T1000 (cell line): ENCODE data around the gene LHX6.

Experiments
- DNase-seq: peaks from one replicate; lab custom pipeline; 2025; ENCODE audit warnings: mixed read lengths; lab: John Stamatoyannopoulos, UW

LHX6 gene

DNA sequence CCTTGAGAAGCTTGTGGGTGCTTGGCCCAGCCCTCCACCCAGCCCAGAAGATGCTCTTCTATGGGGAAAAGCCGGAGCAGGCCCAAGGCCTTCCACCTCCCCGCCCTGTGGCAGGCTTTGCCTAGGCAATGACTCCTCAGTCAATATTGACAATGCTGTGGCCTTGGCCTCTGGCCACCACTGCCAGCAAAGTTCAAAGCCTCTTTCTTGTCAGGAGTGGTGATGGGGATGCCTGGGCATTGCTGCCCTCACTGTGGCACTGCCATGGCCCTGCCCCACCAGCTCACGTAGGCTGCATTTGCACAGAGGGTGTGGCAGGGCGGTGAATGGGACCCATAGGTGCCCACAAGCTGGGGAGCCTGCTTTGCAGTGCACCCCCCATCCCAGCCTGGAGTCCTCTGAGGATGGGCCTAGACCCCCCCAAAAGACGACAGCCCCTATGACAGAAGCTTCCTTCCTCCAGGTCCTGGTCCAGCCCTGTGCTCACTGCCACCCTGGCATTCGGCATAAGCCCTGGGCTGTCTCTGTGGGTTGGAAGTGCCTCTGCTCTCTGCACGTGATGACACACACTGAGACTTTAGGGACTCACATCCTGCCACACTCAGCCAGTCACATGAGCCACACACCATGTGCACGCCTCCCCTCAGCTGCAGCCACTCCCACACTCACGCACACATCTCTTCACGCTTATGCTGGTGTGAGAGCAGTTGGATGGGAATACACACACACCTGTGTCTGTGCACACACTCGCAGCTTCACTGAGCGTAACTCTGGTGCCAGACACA, 38.0 kb downstream of the LHX6 start:
- no peak for DNase-seq

DNA sequence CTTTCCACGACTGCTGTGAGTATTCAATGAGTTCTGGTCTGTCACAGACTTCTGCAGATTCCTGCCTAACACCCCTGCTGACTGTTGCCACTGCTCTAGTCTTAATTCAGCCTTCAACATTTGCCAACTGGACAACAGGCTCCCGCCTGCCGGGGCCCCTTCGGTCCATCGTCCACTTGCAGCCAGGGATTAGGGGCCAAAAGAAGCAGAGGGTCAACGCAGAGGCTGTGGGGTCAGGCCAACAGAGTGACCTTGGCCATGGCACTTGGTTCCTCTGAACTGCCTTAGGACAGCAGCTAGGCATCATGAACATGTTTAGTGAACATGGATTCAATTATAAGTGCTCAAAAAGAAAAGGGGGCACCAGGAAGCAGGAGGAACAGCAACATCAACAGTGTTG, 40.4 kb downstream of the LHX6 start:
- no peak for DNase-seq

DNA sequence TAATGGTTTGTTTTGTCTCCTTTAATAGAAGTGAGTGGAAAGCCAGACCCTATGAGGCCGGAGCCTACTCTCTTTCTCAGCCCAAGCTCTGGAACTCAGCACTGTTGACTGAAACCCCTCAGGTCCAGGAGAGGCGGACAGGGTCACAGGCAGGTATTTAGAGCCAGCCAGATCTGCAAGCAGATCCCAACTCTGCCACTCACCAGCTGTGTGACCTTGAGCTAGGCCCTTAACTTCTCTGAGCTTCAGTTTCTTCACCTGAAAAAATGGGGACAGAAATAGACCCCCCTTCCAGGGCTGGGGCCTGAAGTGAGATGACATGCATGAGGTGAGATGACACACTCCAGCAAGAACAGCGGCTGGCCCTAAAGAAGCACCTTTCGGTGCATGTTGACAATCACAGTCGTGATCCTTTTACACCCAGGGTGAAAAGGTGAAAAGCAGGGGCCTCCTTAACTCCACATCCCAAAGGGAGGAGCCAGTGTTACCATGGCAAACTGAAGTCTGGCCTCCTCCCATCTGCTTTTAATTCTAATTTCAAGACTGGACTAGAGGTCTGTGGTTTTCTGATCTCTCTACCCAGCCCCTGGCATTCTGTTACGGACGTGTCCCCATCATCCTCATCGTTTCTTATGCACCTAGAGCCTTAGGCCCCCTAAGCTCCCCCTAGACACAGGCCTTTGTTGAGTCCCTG, 41.8 kb downstream of the LHX6 start:
- no peak for DNase-seq

DNA sequence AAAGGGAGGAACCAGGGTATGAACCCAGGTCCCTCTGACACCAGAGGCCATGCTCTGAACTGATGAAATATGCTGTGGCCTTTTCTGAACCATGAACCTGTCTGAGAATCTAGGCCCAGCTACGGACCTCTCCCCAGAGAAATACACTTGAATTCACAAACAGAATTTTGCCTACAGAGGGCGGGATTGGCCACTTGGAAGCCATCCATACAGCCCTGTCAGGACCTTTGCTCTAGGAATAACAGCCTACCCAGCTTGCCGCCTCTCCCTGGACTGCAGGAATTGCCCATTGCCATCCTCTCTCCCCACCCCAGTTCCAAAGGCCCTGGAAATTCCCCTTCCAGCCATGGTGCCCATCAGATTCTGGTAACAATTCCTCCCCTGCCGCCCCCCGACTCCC, 42.5 kb downstream of the LHX6 start:
- no peak for DNase-seq

DNA sequence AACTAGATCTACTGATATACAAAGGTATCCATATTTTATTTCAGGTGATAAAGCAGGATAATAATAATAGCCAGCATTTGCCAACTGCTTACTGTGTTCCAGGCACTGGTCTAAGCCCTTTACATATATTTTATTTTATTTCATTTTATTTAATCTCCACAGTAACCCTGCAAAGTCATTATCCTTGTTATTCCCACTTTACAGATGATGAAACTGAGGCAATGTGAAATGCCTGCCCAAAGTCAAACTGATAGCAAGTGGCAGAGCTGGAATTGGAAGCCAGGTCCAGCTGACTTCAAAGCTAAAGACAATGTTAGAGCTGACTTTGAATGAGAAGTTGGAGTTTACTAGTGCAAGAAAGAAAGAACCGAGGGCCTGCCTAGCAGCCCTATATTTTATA, 44.2 kb downstream of the LHX6 start:
- no peak for DNase-seq

DNA sequence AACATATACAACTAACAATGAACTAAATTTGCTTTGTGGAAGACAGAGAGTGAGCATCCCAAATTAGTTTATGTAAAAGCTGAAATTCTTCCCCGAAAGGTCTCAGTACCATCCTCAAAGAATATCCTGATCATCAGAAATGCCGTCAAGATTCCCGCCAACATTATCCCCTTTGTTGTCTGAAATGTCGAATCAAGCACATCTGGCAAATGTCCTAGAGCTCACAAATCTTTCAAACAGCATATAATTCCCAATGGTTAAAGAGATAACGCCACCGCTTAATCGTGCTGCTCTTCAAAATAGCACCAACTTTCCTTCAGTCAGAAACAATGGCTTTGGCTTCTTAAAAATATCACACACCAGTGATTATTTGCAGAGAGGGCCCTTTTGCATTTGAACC, 45.3 kb downstream of the LHX6 start:
- DNase-seq: no peak

DNA sequence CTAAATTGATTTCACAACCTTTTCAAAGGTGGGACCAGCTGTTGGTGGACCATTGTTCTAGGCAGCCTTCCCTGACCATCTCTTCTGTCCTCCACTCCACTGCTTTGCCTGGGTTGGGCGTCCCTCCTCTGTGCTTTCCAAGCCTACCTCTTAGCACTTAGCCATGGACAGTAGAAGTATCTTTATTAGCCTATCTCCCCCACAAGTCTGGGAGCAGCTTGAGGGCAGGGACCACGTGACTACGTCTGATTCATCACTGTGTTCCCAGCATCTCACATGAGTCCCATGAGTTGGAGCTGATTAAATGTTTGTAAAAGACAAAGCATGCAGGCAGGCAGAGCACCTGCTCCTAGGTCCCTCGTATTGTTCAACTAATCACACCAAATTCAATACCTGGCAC, 48.1 kb downstream of the LHX6 start:
- DNase-seq: peak; percentile 42

DNA sequence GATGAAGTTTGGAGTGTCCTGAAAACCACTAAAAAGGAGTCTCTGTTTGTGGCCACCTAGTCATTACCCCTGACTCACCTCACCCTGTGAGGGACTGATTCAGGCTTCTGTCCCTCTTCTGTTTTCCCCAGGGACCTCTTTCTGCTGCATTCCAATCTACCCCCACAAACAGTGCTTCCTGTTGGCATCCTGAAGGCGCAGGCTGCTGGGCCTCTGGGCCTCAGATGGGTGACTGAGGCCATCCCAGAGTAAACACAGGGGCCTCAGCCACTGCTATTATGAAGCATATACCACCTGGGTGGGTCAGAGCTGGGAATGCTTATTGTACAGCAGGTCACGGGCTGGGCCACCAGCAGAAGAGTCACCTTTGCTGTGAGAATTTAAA, 49.1 kb downstream of the LHX6 start:
- peak; percentile 29 for DNase-seq

DNA sequence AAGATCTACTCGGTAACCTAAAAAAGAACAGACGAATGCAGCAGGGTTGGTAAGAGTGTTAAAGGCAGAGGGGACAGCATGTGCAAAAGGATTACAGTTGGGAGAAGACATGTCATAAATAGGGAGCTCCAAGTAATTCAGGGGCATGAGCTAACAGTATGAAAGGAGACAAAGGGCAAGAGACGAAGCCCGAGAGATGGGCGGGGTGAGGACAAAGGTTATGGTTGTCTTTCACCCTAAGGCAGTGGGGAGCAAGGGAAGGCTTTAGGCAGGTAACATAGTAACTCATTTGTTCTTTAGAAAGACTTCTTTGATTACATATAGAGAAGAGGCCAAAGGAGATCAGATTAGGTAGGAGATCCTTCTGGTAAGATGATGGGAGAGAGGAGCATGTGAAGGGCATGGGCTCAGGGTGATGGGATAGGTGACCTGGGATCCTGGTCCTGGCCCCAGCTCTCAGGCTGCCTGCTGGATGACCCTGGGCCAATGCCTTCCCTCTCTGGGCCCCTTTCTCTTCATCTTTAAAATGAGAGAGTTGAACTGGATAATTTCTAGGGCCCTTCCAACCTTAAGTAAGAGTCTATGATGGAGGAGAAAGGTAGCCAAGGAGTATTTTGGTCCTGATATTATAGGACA, 49.6 kb downstream of the LHX6 start:
- no peak for DNase-seq

DNA sequence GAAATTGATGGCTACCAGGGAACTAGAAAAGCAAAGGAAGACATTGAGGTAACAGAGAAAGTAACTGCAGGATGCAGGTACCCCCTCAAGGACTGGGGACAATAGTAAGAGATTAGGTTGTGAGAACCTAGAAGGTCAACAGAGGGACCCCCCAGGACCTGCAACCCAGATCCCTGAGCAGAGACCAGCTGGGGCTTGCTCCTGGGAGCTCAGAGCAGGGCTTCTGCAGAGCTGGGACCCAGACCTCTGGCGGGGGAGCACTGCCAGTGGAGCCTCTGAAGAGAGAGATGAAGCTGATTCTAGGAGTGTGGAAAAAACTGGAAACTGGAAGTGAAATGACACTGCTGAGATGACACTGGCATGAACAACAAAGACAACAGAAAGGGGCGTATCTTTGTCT, 51.8 kb downstream of the LHX6 start:
- no peak for DNase-seq

DNA sequence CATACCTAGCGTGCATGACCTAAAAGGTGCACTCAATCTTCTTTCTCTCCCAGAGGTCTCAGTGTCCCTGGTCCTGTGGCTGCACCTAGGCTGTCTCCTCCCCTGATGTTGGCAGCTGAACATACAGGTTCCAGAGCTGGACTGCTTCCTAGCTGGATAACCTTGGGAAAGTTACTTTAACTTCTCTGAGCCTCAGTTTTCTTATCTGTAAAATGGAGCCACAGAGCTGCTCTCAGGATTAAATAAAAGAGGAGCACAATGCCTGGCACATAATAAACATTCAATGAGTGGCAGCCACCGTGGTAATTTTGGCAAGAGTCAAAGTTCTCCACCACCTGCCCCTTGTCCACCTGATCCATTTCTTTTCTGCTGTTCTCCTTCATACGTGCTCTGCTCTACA, 55.1 kb downstream of the LHX6 start:
- no peak for DNase-seq

DNA sequence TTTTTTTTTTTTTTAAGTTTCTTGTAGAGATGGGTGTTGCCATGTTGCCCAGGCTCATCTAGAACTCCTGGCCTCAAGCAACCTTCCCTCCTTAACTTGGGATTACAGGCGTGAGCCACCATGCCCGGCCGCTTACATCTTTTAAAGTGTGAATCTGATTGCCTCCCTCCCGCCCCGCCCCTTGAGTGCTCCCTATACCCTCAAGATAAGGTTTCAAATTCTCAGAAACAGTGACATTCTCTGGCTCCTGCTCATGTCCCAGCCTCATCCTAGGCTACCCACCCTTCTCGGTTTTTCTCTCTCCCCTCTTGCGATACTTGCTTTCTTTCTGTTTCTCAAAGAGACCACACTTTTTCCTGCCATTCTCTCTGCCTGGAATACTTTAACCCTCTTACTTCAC, 56.6 kb downstream of the LHX6 start:
- DNase-seq: no peak

DNA sequence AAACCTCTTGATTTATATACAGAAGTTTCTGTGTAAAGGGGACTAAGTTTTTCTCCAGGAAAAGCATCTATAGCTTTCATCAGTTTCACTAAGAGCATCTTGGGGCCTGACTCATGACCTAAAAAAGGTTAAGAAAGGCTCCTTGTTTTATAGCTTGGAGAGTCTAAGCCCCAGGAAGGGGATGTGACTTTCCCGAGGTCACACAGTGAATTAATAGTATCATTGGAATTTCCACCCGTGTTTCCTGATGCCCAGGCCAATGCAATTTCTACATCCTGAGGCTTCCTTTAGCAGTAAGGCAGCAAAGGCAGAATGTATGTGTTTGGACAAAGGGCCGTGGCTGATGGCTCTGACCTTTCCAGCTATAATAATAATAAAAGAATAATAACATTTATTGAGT, 60.4 kb downstream of the LHX6 start:
- DNase-seq: peak; percentile 12

DNA sequence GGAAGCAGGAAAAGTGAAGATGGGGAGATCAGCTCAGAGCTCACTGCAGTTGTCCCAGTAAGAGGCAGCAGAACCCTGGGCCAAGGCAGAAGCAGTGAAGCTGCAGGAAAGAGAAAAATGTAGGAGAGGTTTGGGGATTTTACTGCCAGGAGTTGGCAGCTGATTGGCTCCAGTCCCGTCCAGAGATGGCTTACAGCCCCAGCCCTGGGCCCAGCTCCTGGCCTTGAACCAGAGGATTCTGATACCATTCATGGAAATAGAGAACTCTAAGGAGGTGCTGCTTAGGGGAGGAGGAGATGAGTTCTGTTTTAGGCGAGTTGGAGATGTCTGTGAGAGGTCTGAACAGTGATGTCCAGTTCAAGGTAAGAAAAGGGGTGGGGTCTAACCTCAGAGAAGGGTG, 64.5 kb downstream of the LHX6 start:
- no peak for DNase-seq

DNA sequence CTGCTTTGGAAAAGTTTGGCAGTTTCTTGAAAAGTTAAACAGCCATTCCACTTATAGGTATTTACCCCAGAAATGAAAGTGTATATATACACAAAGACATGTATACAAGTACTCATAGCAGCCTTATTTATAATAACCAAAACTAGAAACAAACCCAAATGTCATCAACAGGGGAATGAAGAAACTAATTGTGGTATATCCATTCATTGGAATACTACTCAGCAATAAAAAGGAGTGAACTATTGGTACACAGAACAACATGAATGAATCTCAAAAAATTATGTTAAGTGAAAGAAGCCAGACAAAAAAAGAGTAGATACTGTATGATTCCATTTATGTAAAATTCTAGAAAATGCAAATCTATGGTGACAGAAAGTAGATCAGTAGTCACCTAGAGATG, 66.3 kb downstream of the LHX6 start:
- no peak for DNase-seq

DNA sequence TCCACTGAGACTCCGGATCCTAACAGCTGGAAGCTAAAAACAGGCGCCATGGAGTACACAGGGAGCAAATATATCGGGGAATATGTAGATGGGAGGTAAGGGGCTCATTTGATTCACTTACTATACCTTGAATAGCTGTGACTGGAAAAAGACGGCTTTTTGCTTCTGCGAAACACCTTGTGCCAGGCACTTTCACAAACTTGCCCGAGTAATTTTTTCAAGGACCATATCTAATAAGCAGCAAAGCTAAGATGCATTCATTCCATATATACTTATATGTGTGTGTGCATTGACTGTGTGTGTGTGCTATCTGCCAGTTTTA, 68.9 kb downstream of the LHX6 start:
- DNase-seq: no peak

DNA sequence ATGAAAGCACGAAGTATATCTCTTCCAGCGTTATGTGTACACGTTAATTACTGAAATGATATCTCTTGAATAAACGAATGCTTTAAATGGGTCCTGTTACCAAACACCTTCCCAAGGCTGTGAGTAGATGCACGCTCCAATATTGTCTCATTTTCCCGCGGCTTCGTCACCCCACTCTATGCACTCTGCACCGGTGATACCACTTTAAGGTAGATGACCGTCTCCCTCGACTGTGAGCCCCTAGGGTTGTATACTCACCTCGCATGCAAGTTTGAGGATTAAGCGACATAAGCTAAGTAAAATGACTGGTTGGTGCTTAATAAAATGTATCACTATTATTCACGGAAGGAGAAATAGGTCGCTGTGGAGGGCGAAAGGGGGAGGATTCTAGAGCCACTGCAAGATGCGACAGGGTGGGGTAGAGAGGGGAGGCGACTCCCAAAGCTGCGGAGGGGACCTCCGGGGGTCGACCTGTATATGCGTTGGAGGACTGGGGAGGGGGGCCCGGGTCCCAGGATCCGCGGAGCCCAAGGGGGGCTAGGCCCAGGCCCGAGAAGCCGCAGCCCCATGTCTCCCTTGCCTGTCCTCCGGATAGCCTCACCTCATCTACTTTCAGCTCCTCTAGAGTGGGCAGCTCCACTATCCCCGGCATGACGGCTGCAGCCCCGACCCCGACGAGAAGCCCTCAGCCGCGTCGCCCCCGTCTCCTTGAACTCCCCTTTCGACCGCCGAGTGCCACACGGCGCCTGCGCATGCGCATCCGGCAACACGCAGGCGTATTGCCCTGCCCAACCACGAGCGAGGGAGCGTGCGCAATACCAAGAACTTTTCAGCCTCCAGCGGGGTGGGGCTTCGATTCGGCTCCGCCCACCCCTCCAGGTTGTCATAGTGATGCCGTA, 69.5 kb downstream of the LHX6 start, which contains the start of the genes MORN5 and NDUFA8:
Gene MORN5, plus strand, starts transcription at position 883 of the 899 bp plus-strand sequence. CDS start 65 bp downstream, outside the sequence.
Gene NDUFA8, minus strand, starts transcription at position 754 of the 899 bp plus-strand sequence. Its CDS starts 102 bp downstream, at position 652.
- DNase-seq: peak; percentile 92

DNA sequence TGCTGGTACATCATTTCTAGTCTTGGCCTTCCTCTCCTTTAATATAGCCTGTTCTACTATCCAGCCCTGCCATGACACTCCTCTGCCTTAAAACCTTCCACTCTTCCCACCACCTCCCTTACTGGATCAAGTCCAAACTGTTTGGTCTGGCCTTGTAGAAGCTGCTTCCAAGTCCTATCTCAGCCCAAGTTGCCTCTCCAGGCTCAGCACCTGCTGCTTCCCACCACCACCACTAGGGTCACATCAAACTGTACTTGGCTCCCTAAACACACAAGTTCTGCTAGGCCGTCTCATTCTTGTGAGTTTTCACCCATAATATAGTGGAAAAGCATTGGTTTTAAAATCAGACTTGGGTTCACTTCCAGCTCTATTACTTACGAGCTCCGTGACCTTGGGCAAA, 70.6 kb downstream of the LHX6 start:
- DNase-seq: no peak

DNA sequence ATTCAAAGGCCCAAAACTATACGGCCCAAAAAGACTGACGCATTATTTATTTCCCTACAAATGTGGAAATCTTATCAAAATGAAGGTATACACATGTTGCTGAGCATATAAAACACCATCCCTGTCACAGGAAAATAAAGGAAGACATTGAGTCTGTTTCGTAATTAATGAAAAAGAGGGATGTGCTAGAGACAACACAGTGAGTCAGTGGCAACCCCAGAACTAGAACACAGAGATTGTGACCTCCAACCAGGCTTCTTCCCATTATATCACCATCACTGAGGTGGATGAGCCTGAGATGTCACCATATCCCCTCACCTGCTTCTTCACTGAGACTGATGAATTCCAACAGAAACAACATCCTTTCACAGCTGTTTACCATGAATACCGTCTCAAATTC, 73.0 kb downstream of the LHX6 start:
- DNase-seq: no peak
